GM12892 (cell line): ENCODE data around the gene GFOD2.

Experiments
- POLR2A ChIP-seq: IDR thresholded peaks from 2 replicates; pipeline ENCODE4 v1.6.1; 2011; ENCODE audit warnings: low read depth, low read length, control low read depth
- POLR2AphosphoS5 ChIP-seq: IDR thresholded peaks from 2 replicates; pipeline ENCODE4 v1.6.1; 2011; ENCODE audit warnings: low read depth, low read length, control low read depth
- TAF1 ChIP-seq: IDR thresholded peaks from 2 replicates; pipeline ENCODE4 v1.6.1; 2011; ENCODE audit warnings: low read depth, mild to moderate bottlenecking, control low read depth, low read length, borderline replicate concordance

DNA sequence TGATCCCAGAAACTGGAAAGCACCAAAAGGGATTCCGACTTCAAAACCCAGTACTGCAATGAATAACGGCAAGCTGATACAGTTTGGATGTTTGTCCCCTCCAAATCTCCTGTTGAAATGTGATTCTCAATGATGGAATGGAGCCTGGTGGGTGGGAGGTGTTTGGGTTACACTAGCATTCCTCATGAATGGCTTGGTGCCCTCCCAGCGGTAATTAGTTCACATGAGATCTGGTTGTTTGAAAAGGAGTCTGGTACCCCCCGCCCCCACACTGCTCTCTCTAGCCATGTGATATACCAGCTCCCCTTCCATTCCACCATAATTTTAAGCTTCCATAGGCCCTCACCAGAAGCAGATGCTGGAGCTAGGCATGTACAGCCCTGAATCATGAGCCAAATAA, 47.2 kb upstream of the GFOD2 start:
- TF ChIP-seq POLR2A (no peak), TAF1 (no peak), POLR2AphosphoS5 (no peak)
